Loucy (cell line): ENCODE measurements around the gene SHB.

Experiments
- H2AFZ ChIP-seq: fragments of 200-600 bp; sonication (generic); 2 replicates; pipeline ENCODE4 v1.6.0; 2016; ENCODE audit warnings: antibody characterized with exemption, mild to moderate bottlenecking, low read length, moderate library complexity
- H3F3A ChIP-seq: fragments of 200-600 bp; 2 replicates; pipeline ENCODE4 v1.6.0; 2016; ENCODE audit warnings: antibody characterized with exemption, low read depth, mild to moderate bottlenecking
- H3K27me3 ChIP-seq: fragments of 200-600 bp; sonication (generic); 2 replicates; pipeline ENCODE4 v1.6.1; 2014; ENCODE audit warnings: low read length, mild to moderate bottlenecking; ENCODE audit not compliant: insufficient read depth, poor library complexity, severe bottlenecking
- H3K36me3 ChIP-seq: fragments of 200-600 bp; sonication (generic); 2 replicates; pipeline ENCODE4 v1.6.1; 2016; ENCODE audit warnings: low read length; ENCODE audit not compliant: insufficient read depth
- H3K4me1 ChIP-seq: fragments of 200-600 bp; sonication (generic); 2 replicates; pipeline ENCODE4 v1.5.1; 2014; ENCODE audit warnings: low read length, mild to moderate bottlenecking; ENCODE audit not compliant: insufficient read depth, poor library complexity, severe bottlenecking
- H3K4me2 ChIP-seq: fragments of 200-600 bp; sonication (generic); 2 replicates; pipeline ENCODE4 v1.6.0; 2014; ENCODE audit warnings: antibody characterized with exemption, low read length, low read depth, mild to moderate bottlenecking; ENCODE audit not compliant: poor library complexity, severe bottlenecking
- H3K4me3 ChIP-seq: fragments of 200-600 bp; sonication (generic); 2 replicates; pipeline ENCODE4 v1.5.1; 2014; ENCODE audit warnings: low read length, mild to moderate bottlenecking, mixed read lengths; ENCODE audit not compliant: poor library complexity, severe bottlenecking
- H3K79me2 ChIP-seq: fragments of 200-600 bp; sonication (generic); 2 replicates; pipeline ENCODE4 v1.6.1; 2014; ENCODE audit warnings: low read length; ENCODE audit not compliant: insufficient read depth
- H3K9ac ChIP-seq: fragments of 200-600 bp; sonication (generic); 2 replicates; pipeline ENCODE4 v1.6.0; 2014; ENCODE audit warnings: mild to moderate bottlenecking, low read depth, low read length, moderate library complexity; ENCODE audit not compliant: poor library complexity, severe bottlenecking
- H3K9me2 ChIP-seq: fragments of 200-600 bp; sonication (generic); replicated peaks from 2 replicates; pipeline ENCODE4 v1.6.1; 2016; ENCODE audit warnings: low read depth, low read length, mixed read lengths
- H3K9me3 ChIP-seq: fragments of 200-600 bp; sonication (generic); 2 replicates; pipeline ENCODE4 v1.6.1; 2014; ENCODE audit warnings: mild to moderate bottlenecking, antibody characterized with exemption, low read length, low read depth; ENCODE audit not compliant: insufficient read depth
- H4K20me1 ChIP-seq: fragments of 200-600 bp; sonication (generic); 2 replicates; pipeline ENCODE4 v1.6.0; 2014; ENCODE audit warnings: antibody characterized with exemption, low read length, mild to moderate bottlenecking; ENCODE audit not compliant: insufficient read depth, poor library complexity, severe bottlenecking
- EZH2phosphoT487 ChIP-seq: fragments of 200-600 bp; IDR thresholded peaks from 2 replicates; pipeline ENCODE4 v1.6.1; 2018; ENCODE audit warnings: antibody characterized with exemption, mild to moderate bottlenecking, moderate library complexity, borderline replicate concordance
- TF ChIP-seq, protein P1 (sequence below): fragments of 200-600 bp; sonication (generic); conservative IDR thresholded peaks from 2 replicates; pipeline ENCODE4 v1.5.1; 2014; ENCODE audit warnings: mild to moderate bottlenecking, antibody characterized with exemption, low read length

The SHB gene

DNA sequence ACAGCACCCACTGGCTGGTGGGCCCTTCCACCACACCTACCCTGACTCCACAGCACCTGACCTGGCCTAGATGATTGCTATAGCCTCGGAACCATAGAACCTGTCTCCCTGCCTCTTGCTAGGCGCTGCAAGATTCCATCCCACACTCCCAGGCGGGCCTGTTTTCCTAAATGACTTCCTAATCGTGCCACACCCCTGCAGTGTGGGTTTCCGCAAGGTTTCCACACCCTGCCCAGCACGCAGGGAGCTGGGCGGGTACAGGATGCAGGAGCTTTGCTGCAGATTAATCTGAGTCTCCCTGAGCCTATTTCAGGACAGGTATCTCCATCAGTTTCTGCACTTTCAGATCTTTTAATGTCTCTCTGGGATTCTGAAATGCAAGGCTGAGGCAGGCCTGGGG is 62.9 kb downstream of the SHB start:
- no peaks in the 10 kb centered on the region for H3F3A ChIP-seq
- H4K20me1 ChIP-seq: no peaks in the 10 kb centered on the region
- H3K9ac ChIP-seq: no peak overlapping the region
- H3K4me3 ChIP-seq: no peak overlapping the region
- H3K79me2 ChIP-seq: no peaks in the 10 kb centered on the region
- no peaks in the 10 kb centered on the region for H3K9me2 ChIP-seq
- no peaks in the 10 kb centered on the region for H3K27me3 ChIP-seq
- H3K4me2 ChIP-seq: no peak overlapping the region
- TF ChIP-seq EZH2phosphoT487: no peak
- TF ChIP-seq, protein P1, sequence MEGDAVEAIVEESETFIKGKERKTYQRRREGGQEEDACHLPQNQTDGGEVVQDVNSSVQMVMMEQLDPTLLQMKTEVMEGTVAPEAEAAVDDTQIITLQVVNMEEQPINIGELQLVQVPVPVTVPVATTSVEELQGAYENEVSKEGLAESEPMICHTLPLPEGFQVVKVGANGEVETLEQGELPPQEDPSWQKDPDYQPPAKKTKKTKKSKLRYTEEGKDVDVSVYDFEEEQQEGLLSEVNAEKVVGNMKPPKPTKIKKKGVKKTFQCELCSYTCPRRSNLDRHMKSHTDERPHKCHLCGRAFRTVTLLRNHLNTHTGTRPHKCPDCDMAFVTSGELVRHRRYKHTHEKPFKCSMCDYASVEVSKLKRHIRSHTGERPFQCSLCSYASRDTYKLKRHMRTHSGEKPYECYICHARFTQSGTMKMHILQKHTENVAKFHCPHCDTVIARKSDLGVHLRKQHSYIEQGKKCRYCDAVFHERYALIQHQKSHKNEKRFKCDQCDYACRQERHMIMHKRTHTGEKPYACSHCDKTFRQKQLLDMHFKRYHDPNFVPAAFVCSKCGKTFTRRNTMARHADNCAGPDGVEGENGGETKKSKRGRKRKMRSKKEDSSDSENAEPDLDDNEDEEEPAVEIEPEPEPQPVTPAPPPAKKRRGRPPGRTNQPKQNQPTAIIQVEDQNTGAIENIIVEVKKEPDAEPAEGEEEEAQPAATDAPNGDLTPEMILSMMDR: no peak
- H3K36me3 ChIP-seq: no peaks in the 10 kb centered on the region
- no peak overlapping the region for H2AFZ ChIP-seq
- H3K9me3 ChIP-seq: no peaks in the 10 kb centered on the region
- H3K4me1 ChIP-seq: no peaks in the 10 kb centered on the region

DNA sequence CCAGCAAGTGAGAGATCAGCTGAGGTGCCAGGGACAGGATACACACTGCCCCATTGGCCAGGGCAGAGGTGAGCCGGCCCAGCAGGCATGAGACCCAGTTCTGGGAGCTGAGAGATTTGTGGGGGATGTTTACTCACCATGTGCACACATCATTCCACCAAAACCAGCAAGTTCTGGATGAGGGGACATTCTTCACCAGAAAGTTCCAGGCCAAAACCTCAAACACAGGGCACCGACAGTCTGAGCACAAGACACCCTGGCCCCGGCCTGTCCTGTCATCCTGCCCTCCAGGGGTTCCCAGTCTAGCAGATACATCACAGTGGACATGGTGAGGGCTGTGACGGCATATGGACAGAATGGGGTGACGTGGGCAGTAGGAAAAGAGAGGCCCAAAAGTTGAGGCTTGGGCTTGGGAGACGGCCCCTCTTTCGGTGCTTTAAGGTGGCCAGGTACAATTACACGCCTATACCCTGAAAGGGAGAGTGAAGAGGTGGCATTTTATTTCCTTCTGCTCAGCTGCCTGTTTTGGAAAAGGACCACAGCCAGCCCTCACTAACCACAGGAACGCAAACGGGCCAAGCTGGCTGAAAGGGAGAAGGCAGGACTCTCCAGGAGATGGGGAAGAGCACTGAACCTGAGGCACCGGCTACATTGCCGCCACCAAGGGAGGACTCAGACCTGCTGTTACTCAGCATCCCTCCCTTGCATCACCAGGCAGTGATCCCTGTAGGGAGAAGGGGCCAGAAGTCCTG is 64.0 kb downstream of the SHB start:
- Histone ChIP-seq H3K79me2 (no peaks in the 10 kb centered on the region), H3K9me2 (no peaks in the 10 kb centered on the region), H3K36me3 (no peaks in the 10 kb centered on the region), H3K9ac (no peak overlapping the region), H3F3A (no peaks in the 10 kb centered on the region), H3K4me2 (no peak overlapping the region), H2AFZ (no peak overlapping the region), H3K4me1 (no peaks in the 10 kb centered on the region), H4K20me1 (no peaks in the 10 kb centered on the region), H3K27me3 (no peaks in the 10 kb centered on the region), H3K4me3 (no peak overlapping the region), H3K9me3 (no peaks in the 10 kb centered on the region)
- no peak for TF ChIP-seq EZH2phosphoT487
- TF ChIP-seq, protein P1: no peak

DNA sequence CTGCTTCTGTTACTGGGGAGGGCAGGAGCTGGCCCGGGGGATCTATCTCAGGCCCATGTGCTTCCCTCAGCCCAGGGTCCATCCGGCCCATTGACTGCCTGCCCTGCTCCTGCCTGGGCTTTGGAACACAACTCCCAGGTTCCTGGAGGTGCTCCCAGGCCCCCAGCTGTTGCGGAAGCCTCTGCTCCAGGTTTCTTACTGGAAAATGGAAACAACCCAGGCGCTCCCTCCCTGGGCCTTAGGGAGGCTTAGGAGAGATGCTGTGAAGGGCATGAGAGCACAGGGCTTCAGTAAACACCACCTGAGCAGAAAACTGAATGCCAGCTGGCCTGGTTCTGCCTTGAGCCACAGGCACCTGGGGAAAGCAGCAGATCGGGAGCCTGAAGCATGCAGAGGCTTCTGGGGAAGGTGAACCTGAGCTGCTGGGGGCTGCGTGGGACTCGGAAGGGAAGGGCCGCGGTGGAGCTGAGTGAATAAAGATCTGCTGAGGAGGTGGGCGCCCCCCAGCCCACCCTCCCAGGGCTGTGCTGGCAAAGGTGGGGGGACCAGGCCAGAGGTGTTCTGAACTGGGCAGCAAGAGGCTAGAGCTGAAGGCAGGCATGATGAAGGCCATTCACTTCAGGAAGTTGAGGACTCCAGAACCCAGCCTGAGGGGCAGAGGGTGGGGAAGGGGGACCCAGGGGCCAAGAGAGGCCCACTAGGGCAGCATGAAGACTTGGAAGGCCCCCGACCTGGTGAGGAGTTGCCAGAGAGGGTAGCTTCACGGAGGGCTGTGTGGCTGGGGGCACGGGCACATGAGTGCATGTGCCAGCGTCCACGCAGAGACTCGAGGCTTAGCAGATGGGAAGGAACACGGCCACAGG is 64.8 kb downstream of the SHB start:
- Histone ChIP-seq H3K9me3 (no peaks in the 10 kb centered on the region), H3K27me3 (no peaks in the 10 kb centered on the region), H3K9ac (no peak overlapping the region), H3K9me2 (no peaks in the 10 kb centered on the region), H3K4me1 (no peaks in the 10 kb centered on the region), H3F3A (no peaks in the 10 kb centered on the region), H3K4me3 (no peak overlapping the region), H4K20me1 (no peaks in the 10 kb centered on the region), H2AFZ (no peak overlapping the region), H3K79me2 (no peaks in the 10 kb centered on the region), H3K4me2 (no peak overlapping the region), H3K36me3 (no peaks in the 10 kb centered on the region)
- TF ChIP-seq EZH2phosphoT487: no peak
- TF ChIP-seq, protein P1: no peak
